WTC11 (cell line): Measurements from ENCODE around the gene HES5. TPM values are rescaled to one million over a fixed set of nuclear protein-coding genes. Genes with fewer than 3 reads are reported as not detected.

Source experiments
- ATAC-seq: fragments of 200-7000 bp; cut with Tn5 transposase; 2 replicates; pipeline ENCODE4 v1.10.0; 2021; ENCODE audit warnings: mild to moderate bottlenecking, moderate library complexity
- CTCF ChIA-PET: fragments of 300-600 bp; sonication (Branson Sonifier 250); formaldehyde crosslinking; loops from one replicate; lab custom pipeline; 2021; ENCODE audit warnings: antibody characterized with exemption; lab: Charles Lee
- POLR2A ChIA-PET: fragments of 350-600 bp; sonication (Branson Sonifier 250); formaldehyde crosslinking; loops from one replicate; lab custom pipeline; 2021; ENCODE audit warnings: antibody characterized with exemption; lab: Charles Lee
- DNase-seq: peaks from one replicate; pipeline ENCODE4 v3.0.0; 2021; ENCODE audit warnings: low spot score
- H3K27ac Mint-ChIP-seq: 2 replicates; pipeline ENCODE4 v1.8.0; 2021; ENCODE audit warnings: mixed read lengths
- H3K27me3 Mint-ChIP-seq: 2 replicates; pipeline ENCODE4 v1.8.0; 2021; ENCODE audit warnings: low read depth, mild to moderate bottlenecking, moderate library complexity, mixed read lengths
- H3K36me3 Mint-ChIP-seq: 2 replicates; pipeline ENCODE4 v1.8.0; 2021; ENCODE audit warnings: mixed read lengths
- H3K4me1 Mint-ChIP-seq: 2 replicates; pipeline ENCODE4 v1.8.0; 2022; ENCODE audit warnings: mixed read lengths
- H3K4me3 Mint-ChIP-seq: 2 replicates; pipeline ENCODE4 v1.8.0; 2021; ENCODE audit warnings: mild to moderate bottlenecking, moderate library complexity, mixed read lengths
- H3K9me3 Mint-ChIP-seq: 2 replicates; pipeline ENCODE4 v1.8.0; 2021; ENCODE audit warnings: mixed read lengths
- ATF1 ChIP-seq: sonication (generic); formaldehyde crosslinking; IDR thresholded peaks from 2 replicates; pipeline ENCODE4 v1.8.1; 2023; ENCODE audit warnings: mild to moderate bottlenecking, moderate library complexity, missing genetic modification reagents
- CREB1 ChIP-seq: sonication (generic); formaldehyde crosslinking; IDR thresholded peaks from 2 replicates; pipeline ENCODE4 v1.8.0; 2023; ENCODE audit warnings: mild to moderate bottlenecking, missing genetic modification reagents
- GRHL2 ChIP-seq: fragments of 250-450 bp; sonication (Bioruptor Pico); IDR thresholded peaks from 2 replicates; pipeline ENCODE4 v1.8.0; 2022; ENCODE audit warnings: mild to moderate bottlenecking, moderate library complexity; ENCODE audit not compliant: insufficient replicate concordance, severe bottlenecking
- MYBL2 ChIP-seq: sonication (generic); formaldehyde crosslinking; IDR thresholded peaks from 2 replicates; pipeline ENCODE4 v1.8.1; 2023; ENCODE audit warnings: mild to moderate bottlenecking, moderate library complexity, missing genetic modification reagents
- NFYB ChIP-seq: sonication (generic); formaldehyde crosslinking; conservative IDR thresholded peaks from 2 replicates; pipeline ENCODE4 v1.8.0; 2022; ENCODE audit warnings: low read depth, missing genetic modification reagents
- NR3C1 ChIP-seq: sonication (generic); formaldehyde crosslinking; conservative IDR thresholded peaks from 2 replicates; pipeline ENCODE4 v1.8.1; 2023; ENCODE audit warnings: low read depth, mild to moderate bottlenecking, missing genetic modification reagents
- ZNF317 ChIP-seq: sonication (generic); formaldehyde crosslinking; IDR thresholded peaks from 2 replicates; pipeline ENCODE4 v1.8.1; 2023; ENCODE audit warnings: low read depth, mild to moderate bottlenecking, moderate library complexity, missing genetic modification reagents, borderline replicate concordance
- ZNF423 ChIP-seq: fragments of 250-450 bp; sonication (Bioruptor Pico); IDR thresholded peaks from 2 replicates; pipeline ENCODE4 v2.1.2; 2022; ENCODE audit warnings: mild to moderate bottlenecking, moderate library complexity
- total RNA-seq: library from RNA; stranded (reverse); gene quantifications from 3 replicates; pipeline ENCODE4 v1.2.3, GENCODE V29; 2021
- TF ChIP-seq, protein P1 (sequence below): fragments of 250-450 bp; sonication (Bioruptor Pico); IDR thresholded peaks from 2 replicates; pipeline ENCODE4 v1.9.0; 2021; ENCODE audit warnings: mild to moderate bottlenecking
- TF ChIP-seq, protein P2 (sequence below): fragments of 250-450 bp; sonication (Bioruptor Pico); conservative IDR thresholded peaks from 2 replicates; pipeline ENCODE4 v1.9.0; 2021; ENCODE audit warnings: mild to moderate bottlenecking
- TF ChIP-seq, protein P3 (sequence below): sonication (generic); formaldehyde crosslinking; IDR thresholded peaks from 2 replicates; pipeline ENCODE4 v1.8.1; 2023; ENCODE audit warnings: mild to moderate bottlenecking, moderate library complexity, missing genetic modification reagents
- TF ChIP-seq, protein P4 (sequence below): sonication (generic); formaldehyde crosslinking; IDR thresholded peaks from 2 replicates; pipeline ENCODE4 v1.8.0; 2023; ENCODE audit warnings: missing genetic modification reagents, mild to moderate bottlenecking, borderline replicate concordance
- TF ChIP-seq, protein P5 (sequence below): sonication (generic); formaldehyde crosslinking; IDR thresholded peaks from 2 replicates; pipeline ENCODE4 v1.8.1; 2022; ENCODE audit warnings: missing genetic modification reagents, borderline replicate concordance
- TF ChIP-seq, protein P6 (sequence below): sonication (generic); formaldehyde crosslinking; IDR thresholded peaks from 2 replicates; pipeline ENCODE4 v1.8.0; 2022; ENCODE audit warnings: mild to moderate bottlenecking, missing genetic modification reagents
- TF ChIP-seq, protein P7 (sequence below): sonication (generic); formaldehyde crosslinking; IDR thresholded peaks from 2 replicates; pipeline ENCODE4 v1.8.0; 2023; ENCODE audit warnings: mild to moderate bottlenecking, missing genetic modification reagents

The HES5 gene
- total RNA-seq, 1 experiment from 2014 or later = not detected

DNA sequence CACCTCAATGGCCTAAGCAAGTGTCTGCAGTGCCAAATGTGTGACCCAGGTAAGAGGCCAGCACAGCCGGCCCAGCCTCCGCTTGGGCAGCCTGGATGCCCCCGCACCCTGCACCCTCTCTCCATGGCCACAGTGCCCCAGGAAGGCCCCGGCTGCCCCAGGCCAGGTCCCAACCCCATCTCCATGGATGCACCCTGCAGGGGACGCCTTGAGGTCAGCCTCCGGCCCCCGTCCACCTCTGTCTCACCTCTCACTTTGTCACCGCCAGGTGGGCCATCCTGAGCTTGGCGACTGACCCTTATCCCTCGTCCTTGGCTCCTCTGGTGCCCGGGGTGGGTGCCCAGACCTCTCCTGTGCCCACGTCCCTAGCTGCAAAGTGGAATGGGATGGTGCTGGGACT, 28.4 kb upstream of the HES5 start:
- Mint-ChIP-seq H3K27ac (no peak overlapping the region), H3K4me3 (no peak overlapping the region), H3K27me3 (no peaks in the 10 kb centered on the region), H3K36me3 (no peaks in the 10 kb centered on the region), H3K4me1 (peaks cover 4% of the 10 kb centered on the region; the same call in 1 of the 2 replicates), H3K9me3 (no peaks in the 10 kb centered on the region)
- TF ChIP-seq MYBL2 (CRISPR knock-in tag) (no peak), ZNF423 (CRISPR knock-in tag) (no peak), CREB1 (CRISPR knock-in tag) (no peak), ATF1 (CRISPR knock-in tag) (no peak), GRHL2 (CRISPR knock-in tag) (no peak), NFYB (CRISPR knock-in tag) (no peak), ZNF317 (no peak), NR3C1 (CRISPR knock-in tag) (no peak)
- TF ChIP-seq, protein P1, sequence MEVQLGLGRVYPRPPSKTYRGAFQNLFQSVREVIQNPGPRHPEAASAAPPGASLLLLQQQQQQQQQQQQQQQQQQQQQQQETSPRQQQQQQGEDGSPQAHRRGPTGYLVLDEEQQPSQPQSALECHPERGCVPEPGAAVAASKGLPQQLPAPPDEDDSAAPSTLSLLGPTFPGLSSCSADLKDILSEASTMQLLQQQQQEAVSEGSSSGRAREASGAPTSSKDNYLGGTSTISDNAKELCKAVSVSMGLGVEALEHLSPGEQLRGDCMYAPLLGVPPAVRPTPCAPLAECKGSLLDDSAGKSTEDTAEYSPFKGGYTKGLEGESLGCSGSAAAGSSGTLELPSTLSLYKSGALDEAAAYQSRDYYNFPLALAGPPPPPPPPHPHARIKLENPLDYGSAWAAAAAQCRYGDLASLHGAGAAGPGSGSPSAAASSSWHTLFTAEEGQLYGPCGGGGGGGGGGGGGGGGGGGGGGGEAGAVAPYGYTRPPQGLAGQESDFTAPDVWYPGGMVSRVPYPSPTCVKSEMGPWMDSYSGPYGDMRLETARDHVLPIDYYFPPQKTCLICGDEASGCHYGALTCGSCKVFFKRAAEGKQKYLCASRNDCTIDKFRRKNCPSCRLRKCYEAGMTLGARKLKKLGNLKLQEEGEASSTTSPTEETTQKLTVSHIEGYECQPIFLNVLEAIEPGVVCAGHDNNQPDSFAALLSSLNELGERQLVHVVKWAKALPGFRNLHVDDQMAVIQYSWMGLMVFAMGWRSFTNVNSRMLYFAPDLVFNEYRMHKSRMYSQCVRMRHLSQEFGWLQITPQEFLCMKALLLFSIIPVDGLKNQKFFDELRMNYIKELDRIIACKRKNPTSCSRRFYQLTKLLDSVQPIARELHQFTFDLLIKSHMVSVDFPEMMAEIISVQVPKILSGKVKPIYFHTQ (CRISPR knock-in tag) = no peak
- TF ChIP-seq, protein P2, sequence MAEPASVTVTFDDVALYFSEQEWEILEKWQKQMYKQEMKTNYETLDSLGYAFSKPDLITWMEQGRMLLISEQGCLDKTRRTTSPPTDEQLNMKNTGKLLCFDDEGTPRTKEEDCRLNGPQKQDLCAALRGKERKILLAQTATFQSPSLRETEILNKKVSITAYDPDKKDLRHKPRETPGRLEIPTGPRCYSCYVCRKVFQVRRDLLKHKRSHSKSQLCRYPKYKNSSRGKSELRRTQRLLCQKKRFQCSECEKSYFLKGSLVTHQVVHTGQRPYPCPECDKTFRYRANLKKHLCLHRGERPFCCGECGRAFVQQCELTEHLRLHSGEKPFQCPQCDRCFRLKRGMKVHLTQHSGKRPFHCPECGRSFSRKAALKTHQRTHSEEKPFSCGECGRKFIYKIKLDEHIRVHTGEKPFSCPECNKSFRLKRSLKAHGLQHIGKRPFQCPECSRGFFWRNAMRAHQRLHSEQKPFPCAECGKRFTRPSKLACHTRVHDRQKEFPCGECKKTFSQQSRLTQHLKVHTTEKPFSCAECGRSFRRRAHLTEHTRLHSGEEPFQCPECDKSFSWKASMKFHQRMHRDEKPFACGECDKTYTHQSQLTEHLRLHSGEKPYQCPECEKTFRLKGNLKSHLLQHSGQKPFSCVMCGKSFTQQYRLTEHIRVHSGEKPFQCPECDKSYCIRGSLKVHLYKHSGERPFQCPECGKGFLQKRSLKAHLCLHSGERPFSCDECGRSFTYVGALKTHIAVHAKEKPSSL (CRISPR knock-in tag) = no peak
- TF ChIP-seq, protein P3, sequence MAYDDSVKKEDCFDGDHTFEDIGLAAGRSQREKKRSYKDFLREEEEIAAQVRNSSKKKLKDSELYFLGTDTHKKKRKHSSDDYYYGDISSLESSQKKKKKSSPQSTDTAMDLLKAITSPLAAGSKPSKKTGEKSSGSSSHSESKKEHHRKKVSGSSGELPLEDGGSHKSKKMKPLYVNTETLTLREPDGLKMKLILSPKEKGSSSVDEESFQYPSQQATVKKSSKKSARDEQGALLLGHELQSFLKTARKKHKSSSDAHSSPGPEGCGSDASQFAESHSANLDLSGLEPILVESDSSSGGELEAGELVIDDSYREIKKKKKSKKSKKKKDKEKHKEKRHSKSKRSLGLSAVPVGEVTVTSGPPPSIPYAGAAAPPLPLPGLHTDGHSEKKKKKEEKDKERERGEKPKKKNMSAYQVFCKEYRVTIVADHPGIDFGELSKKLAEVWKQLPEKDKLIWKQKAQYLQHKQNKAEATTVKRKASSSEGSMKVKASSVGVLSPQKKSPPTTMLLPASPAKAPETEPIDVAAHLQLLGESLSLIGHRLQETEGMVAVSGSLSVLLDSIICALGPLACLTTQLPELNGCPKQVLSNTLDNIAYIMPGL (CRISPR knock-in tag) = no peak
- TF ChIP-seq, protein P4, sequence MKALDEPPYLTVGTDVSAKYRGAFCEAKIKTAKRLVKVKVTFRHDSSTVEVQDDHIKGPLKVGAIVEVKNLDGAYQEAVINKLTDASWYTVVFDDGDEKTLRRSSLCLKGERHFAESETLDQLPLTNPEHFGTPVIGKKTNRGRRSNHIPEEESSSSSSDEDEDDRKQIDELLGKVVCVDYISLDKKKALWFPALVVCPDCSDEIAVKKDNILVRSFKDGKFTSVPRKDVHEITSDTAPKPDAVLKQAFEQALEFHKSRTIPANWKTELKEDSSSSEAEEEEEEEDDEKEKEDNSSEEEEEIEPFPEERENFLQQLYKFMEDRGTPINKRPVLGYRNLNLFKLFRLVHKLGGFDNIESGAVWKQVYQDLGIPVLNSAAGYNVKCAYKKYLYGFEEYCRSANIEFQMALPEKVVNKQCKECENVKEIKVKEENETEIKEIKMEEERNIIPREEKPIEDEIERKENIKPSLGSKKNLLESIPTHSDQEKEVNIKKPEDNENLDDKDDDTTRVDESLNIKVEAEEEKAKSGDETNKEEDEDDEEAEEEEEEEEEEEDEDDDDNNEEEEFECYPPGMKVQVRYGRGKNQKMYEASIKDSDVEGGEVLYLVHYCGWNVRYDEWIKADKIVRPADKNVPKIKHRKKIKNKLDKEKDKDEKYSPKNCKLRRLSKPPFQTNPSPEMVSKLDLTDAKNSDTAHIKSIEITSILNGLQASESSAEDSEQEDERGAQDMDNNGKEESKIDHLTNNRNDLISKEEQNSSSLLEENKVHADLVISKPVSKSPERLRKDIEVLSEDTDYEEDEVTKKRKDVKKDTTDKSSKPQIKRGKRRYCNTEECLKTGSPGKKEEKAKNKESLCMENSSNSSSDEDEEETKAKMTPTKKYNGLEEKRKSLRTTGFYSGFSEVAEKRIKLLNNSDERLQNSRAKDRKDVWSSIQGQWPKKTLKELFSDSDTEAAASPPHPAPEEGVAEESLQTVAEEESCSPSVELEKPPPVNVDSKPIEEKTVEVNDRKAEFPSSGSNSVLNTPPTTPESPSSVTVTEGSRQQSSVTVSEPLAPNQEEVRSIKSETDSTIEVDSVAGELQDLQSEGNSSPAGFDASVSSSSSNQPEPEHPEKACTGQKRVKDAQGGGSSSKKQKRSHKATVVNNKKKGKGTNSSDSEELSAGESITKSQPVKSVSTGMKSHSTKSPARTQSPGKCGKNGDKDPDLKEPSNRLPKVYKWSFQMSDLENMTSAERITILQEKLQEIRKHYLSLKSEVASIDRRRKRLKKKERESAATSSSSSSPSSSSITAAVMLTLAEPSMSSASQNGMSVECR = no peak
- TF ChIP-seq, protein P5, sequence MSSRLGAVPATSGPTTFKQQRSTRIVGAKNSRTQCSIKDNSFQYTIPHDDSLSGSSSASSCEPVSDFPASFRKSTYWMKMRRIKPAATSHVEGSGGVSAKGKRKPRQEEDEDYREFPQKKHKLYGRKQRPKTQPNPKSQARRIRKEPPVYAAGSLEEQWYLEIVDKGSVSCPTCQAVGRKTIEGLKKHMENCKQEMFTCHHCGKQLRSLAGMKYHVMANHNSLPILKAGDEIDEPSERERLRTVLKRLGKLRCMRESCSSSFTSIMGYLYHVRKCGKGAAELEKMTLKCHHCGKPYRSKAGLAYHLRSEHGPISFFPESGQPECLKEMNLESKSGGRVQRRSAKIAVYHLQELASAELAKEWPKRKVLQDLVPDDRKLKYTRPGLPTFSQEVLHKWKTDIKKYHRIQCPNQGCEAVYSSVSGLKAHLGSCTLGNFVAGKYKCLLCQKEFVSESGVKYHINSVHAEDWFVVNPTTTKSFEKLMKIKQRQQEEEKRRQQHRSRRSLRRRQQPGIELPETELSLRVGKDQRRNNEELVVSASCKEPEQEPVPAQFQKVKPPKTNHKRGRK = no peak
- TF ChIP-seq, protein P6, sequence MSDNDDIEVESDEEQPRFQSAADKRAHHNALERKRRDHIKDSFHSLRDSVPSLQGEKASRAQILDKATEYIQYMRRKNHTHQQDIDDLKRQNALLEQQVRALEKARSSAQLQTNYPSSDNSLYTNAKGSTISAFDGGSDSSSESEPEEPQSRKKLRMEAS (CRISPR knock-in tag) = no peak
- TF ChIP-seq, protein P7, sequence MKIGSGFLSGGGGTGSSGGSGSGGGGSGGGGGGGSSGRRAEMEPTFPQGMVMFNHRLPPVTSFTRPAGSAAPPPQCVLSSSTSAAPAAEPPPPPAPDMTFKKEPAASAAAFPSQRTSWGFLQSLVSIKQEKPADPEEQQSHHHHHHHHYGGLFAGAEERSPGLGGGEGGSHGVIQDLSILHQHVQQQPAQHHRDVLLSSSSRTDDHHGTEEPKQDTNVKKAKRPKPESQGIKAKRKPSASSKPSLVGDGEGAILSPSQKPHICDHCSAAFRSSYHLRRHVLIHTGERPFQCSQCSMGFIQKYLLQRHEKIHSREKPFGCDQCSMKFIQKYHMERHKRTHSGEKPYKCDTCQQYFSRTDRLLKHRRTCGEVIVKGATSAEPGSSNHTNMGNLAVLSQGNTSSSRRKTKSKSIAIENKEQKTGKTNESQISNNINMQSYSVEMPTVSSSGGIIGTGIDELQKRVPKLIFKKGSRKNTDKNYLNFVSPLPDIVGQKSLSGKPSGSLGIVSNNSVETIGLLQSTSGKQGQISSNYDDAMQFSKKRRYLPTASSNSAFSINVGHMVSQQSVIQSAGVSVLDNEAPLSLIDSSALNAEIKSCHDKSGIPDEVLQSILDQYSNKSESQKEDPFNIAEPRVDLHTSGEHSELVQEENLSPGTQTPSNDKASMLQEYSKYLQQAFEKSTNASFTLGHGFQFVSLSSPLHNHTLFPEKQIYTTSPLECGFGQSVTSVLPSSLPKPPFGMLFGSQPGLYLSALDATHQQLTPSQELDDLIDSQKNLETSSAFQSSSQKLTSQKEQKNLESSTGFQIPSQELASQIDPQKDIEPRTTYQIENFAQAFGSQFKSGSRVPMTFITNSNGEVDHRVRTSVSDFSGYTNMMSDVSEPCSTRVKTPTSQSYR = no peak
- ATAC-seq = no peak
- DNase-seq = no peak
- ChIA-PET CTCF (interaction anchor here (1.2 kb wide), 1 partner anchor 13 kb away, joined by 3 read pairs; no protein-coding TSS in a partner anchor), POLR2A (no interaction called here)
